ENCODE data around the gene IRF6.
A peak's percentile ranks its signal among the peaks of the same experiment; 100 is the strongest.

IRF6 gene

DNA sequence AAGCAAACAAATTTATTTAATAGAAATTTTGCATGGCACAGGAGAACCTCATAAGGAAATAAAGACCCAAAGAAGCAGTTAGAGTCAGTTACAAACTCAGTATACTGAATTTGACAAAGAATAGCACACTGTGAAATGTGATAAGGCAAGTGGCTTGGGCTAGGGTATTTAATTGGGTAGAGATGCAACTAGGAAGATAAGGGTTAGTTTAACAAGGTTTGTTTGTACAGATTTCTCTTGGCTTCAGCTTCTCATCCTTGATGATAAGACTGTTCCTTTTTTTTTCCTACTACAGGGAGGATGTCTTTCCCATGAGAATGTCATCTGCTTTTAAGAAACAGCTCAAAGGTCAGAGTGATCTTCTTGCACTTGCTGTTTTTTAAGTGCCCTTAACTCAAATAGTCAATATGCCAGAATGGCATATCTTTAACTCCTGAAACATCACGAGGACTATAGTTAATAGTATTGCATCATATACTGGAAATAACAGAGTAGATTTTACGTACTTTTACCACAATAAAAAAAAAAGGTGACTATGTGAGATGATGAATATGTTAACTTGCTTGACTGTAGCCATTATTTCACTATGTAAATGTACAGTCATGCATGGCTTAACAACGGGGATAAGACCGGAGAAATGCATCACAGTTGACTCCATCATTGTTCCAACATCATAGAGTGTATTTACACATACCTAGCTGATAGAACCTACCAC lies 59.3 kb downstream of the IRF6 start:
- no peak for DNase-seq (ENCODE audit: low read depth)
- H3K4me3 ChIP-seq (ENCODE audit: low read depth, low read length): no peak overlapping the region

DNA sequence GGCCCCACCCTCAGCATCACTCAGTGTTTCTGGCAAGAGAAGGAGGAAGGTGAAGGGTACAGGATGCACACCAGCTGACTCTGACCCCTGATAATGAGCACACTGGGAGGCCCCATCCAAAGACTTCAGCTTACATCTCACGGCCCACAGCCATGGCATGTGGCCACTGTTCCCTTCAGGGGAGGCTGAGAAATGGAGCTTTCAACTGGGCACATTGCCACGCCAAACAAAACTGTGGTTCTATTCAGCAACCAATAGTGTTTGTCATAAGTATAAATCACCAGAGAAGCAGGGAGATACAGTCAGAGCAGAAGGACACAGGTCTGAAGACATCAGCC lies 62.8 kb downstream of the IRF6 start:
- DNase-seq (ENCODE audit: low read depth): peak; percentile 91
- no peak overlapping the region for H3K4me3 ChIP-seq (ENCODE audit: low read depth, low read length)

DNA sequence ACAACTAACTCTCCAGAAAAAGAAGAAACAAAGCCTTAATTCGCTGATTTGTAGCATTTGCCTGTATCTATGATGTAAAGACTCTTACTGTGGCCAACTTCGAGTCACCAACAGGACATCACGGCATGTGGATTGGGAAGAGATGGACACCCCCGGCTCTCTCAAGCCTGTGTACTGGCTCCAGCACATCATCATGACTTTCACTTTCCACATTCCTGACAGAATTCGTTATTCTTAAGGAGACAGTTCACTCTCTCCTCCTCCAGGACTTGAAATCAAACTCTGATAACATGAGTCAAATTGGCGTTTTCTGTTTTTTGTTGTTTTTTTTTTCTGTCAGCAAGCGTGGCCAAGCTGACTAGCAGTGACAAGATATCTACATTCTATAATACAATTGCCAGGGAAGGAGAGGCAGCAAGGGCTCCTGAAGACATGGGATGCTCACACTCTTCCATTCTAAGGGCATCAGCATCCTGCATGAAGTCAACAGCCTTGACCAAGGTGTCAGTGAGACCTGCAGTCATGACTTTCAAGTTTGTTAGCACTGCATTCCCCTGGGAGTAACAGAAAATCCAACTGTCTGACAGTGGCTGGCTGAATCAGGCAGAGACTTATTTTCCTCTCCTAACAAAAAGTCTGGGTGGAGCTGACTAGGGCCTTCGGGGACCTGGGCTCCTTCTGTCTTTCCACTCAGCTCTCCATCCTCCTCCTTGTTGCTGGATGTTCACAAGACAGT lies 63.4 kb downstream of the IRF6 start:
- no peak overlapping the region for H3K4me3 ChIP-seq (ENCODE audit: low read depth, low read length)
- DNase-seq (ENCODE audit: low read depth): peak; percentile 46

DNA sequence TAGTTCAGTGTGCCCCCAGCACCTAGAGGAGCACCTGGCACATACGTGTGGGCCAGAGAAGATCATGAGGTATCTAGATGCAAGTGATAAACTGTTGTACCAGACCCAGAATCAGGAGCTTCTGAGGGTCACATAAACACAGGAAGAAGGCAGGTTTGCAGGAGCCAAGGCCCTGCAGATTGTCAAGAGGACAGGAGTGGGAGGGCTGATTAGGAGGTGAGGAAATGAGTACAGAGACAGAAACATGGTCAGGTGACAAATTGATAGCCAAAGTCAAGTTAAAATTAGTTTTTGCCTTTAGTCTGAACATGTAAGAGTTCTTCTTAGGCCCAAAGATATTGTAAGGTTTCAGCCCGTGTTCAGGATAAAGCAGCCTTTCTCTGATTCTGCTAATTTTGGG lies 64.1 kb downstream of the IRF6 start:
- DNase-seq (ENCODE audit: low read depth): no peak
- no peak overlapping the region for H3K4me3 ChIP-seq (ENCODE audit: low read depth, low read length)

DNA sequence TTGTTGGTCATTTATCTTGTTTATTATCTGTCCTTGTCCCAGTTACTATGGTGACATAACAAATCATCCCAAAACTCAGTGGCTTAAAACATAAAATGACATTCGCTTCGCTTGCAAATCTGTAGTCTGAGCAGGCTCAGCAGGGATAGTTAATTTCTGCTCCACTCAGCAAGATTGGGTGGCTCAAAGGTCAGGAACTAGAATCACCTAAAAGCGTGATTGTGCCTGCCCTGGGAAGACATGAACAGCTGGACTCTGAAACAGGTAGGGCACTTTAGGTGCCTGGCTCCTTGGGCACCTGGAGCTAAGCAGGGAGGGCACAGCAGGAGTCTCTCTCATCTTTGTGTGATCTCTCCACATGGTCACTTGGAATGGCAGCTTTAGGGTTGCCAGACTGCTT lies 64.7 kb downstream of the IRF6 start:
- H3K4me3 ChIP-seq (ENCODE audit: low read depth, low read length): no peak overlapping the region
- no peak for DNase-seq (ENCODE audit: low read depth)

DNA sequence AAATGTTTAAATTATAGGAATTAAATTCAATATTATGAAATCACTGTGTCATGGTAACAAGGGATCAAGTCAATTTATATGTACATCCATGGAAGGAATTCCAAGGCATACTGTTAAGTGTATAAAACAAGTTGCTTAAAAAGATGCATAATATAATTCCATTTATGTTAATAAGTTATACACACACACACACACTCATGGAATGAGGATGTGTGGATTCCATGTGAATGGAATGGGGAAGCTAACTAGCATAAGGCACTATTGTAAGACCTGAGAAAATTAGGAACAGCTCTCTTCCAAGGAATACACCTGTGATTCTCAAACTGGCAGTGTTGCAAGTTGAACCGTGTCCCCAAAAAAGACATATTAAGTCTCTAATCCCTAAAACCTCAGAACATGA lies 67.7 kb downstream of the IRF6 start:
- no peak for DNase-seq (ENCODE audit: low read depth)

DNA sequence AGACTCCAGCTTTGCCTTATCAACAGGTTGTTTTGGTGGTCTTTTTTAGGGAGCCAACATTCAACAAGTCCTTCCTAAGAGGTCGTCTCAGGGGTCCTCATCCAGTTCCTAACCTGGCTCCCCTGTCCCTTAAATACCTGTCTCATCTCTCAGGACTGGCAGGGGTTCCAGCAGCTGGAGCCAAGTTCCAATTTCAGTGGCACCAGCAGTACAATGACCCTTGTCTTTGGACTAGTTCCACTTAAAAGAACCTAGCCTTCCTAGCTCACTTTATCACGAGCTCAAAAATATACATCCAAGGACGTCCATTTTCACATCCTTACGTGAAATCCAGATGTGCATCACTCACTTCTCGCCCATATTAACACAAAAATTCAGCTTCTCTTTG lies 68.8 kb downstream of the IRF6 start:
- no peak for DNase-seq (ENCODE audit: low read depth)
- H3K4me3 ChIP-seq (ENCODE audit: low read depth, low read length): no peak overlapping the region

More for the DNA sequence above, 67.7 kb downstream of the IRF6 start:
- H3K4me3 ChIP-seq (ENCODE audit: low read depth, low read length): no peak overlapping the region

DNA sequence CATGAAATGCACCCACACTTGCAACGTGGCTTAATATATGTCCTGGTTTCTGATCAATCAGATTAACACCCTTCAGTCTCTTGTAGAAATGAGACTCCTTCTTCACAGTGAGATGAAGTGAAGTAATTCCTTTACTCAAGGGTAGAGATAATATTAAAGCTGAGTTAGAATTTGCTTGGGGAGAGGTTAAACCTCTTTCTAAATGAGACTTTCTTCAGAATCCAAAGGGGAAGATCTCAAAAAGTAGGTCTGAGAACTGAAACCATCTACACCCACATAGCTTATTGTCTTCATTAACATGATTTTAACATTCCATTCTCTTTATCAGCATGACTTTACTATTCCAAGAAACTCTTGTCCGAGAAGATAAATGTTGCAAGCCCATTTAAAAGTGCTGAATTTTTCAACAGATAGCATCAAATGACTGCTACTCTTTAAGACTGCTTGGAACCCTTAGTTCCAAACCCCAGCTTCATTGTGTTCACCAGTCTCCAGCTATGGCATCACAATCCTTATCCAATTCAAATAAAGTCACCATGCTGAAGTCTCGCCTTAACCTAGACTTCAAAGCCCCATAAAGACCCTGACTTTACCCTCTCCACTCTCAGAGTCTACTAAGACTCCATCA lies 69.3 kb downstream of the IRF6 start:
- no peak for DNase-seq (ENCODE audit: low read depth)
- no peak overlapping the region for H3K4me3 ChIP-seq (ENCODE audit: low read depth, low read length)
